VCaP (cell line): ENCODE data around the gene ATG4D.

ENCODE experiments used
- H3K27ac ChIP-seq: fragments of 450-650 bp; 2 replicates; pipeline ENCODE4 v1.5.1; 2017
- CTCF ChIP-seq: fragments of 450-650 bp; conservative IDR thresholded peaks from 2 replicates; pipeline ENCODE4 v1.5.1; 2017; ENCODE audit warnings: mild to moderate bottlenecking, moderate library complexity

The ATG4D gene

DNA sequence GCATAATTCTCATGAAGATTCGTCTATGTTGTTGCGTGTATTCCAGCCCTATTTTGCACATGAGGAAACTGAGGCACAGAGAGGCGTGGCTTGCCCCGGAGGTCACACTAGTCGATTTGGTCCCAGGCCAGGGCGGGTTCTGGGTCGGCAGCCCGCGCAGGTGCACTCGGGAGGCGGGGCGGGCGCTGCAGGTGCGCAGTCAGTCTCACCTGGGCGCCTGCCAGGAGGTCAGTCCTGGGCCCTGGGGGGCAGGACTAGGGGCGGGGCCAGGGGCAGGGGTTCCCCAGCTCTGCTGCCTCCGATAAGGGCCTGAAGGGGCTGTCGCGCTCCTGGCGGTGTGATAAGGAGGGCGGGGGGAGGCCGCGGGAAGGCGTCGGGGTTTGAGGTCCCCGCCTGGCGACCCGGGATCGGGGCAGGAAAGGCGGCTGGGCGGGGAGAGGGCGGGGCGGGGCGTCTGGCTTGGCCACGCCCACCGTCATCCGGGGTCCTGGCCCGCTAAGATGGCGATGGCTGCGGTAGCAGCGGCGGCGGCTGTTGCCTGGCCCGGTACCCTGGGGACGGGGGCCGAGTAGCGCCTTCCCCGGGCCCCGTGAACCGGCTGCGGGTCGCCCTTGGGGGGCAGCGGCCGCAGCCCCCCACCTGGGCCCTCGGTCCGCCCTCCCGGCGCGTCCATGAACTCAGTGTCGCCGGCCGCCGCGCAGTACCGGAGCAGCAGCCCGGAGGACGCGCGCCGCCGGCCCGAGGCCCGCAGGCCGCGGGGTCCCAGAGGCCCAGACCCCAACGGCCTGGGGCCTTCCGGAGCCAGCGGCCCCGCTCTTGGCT is at the start of gene ATG4D:
ATG4D (plus strand) TSS at position 485 of the 822 bp plus-strand sequence; CDS start at position 672, 187 bp downstream.
- peak within 1 kb of the TSS; percentile 80 for H3K27ac ChIP-seq
- no peak for TF ChIP-seq CTCF

GRCh38 chr19:10497371-10497770 is 46.3 kb upstream of the ATG4D start:
- TF ChIP-seq CTCF, result no peak
- H3K27ac ChIP-seq, result no peak overlapping the region

- no peak for TF ChIP-seq CTCF
- no peak overlapping the region for H3K27ac ChIP-seq
Measured at GRCh38 chr19:10499550-10500246, 44.0 kb upstream of the ATG4D start.

DNA sequence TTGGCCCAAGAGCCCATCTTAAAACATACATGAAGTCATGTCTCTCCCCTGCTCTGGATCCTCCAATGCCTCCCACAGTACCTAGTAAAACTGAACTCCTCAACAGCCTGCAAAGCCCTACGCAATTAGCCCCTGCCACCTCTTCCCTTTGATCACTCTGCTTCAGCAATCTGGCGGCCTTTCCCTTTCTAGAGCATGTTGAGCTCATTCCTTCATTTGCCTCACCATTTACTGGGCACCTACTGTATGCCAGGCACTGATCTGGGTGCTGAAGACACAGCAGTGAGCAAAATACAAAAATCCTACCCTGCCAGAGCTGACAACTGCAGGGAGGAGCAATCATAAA is 43.5 kb upstream of the ATG4D start:
- H3K27ac ChIP-seq, result no peak overlapping the region
- TF ChIP-seq CTCF, result no peak

GRCh38 chr19:10501971-10502523 is 41.7 kb upstream of the ATG4D start:
- no peak for TF ChIP-seq CTCF
- H3K27ac ChIP-seq, result peak overlapping the region; percentile 98

- no peak for TF ChIP-seq CTCF
- peak overlapping the region; percentile 98 for H3K27ac ChIP-seq
Measured at GRCh38 chr19:10502524-10503001, 41.1 kb upstream of the ATG4D start.
